Ishikawa (cell line): ENCODE data around the gene EN1.

Source experiments
- EGR1 ChIP-seq: IDR thresholded peaks from 2 replicates; pipeline ENCODE4 v1.6.1; 2012
- FOXM1 ChIP-seq: IDR thresholded peaks from 2 replicates; pipeline ENCODE4 v1.6.1; 2012; ENCODE audit warnings: low read depth, borderline replicate concordance
- RAD21 ChIP-seq: IDR thresholded peaks from 2 replicates; pipeline ENCODE4 v1.6.1; 2012; ENCODE audit warnings: low read depth
- YY1 ChIP-seq: IDR thresholded peaks from 2 replicates; pipeline ENCODE4 v1.6.1; 2012; ENCODE audit warnings: low read depth

GRCh38 chr2:118852605-118853128 is 5.2 kb upstream of the EN1 start:
- TF ChIP-seq EGR1 (no peak), YY1 (no peak), RAD21 (no peak), FOXM1 (no peak)
